ENCODE results near the gene RINL. TPM values are rescaled to one million over a fixed set of nuclear protein-coding genes. Genes with fewer than 3 reads are reported as not detected.

The RINL gene
- total RNA-seq, 1 donor, result 1.3 TPM

DNA sequence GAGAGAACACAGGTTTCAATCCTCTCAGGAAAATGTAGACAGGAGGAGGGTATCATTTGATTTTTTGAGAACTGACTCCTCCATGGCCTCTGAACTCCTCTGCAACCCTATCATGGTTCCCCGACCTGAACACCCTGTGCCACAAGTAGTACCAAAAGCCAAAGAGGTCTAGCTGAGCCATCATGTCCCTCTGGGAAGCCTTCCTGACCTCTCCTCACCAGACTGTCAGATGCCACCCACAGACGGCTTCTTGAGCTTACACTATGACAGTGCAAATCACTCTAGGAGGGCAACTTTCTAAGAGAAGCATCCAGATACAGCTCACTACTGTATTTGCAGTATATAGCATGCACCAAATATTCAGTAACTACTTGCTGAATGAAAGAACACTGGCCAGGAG lies 32.0 kb downstream of the RINL start:
- DNase-seq (ENCODE audit: low read depth), result no peak
- TF ChIP-seq, protein P1, sequence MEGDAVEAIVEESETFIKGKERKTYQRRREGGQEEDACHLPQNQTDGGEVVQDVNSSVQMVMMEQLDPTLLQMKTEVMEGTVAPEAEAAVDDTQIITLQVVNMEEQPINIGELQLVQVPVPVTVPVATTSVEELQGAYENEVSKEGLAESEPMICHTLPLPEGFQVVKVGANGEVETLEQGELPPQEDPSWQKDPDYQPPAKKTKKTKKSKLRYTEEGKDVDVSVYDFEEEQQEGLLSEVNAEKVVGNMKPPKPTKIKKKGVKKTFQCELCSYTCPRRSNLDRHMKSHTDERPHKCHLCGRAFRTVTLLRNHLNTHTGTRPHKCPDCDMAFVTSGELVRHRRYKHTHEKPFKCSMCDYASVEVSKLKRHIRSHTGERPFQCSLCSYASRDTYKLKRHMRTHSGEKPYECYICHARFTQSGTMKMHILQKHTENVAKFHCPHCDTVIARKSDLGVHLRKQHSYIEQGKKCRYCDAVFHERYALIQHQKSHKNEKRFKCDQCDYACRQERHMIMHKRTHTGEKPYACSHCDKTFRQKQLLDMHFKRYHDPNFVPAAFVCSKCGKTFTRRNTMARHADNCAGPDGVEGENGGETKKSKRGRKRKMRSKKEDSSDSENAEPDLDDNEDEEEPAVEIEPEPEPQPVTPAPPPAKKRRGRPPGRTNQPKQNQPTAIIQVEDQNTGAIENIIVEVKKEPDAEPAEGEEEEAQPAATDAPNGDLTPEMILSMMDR (IDR thresholded peaks at IDR 0.05; ENCODE audit: insufficient read depth, low read depth, low read length), result no peak
- no peak overlapping the region for H3K4me3 ChIP-seq (ENCODE audit: low read depth, low read length)

DNA sequence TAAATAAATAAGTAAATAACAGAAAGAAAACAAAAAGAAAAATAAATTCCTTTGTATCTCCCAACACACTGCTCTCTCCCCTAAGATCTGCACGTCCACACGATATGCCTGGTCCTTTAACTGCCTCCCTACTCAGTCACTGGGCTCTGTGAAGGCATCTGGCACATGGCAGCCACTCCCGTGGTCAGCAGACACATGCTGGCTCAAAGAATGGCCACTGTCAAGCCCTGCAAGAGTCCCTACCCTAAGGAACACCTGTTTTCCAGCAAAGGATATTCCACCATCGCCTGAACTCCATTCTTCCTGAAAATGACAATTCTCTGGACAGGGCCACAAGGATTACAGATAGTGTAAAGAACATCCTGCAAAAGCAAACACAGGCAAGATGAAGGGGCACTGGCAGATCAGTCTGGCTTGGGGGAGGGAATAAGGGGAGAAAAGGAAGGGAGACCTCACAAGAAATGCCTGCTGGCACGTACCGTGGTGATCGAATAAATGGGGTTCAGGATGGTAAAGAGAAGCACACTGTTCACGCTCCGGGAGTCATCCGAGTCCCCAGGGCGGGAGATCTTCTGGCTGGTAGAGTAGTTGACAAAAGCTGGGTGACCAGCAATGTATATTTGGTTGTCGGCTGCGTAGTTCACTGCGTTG lies 32.6 kb downstream of the RINL start:
- H3K4me3 ChIP-seq (ENCODE audit: low read depth, low read length), result no peak overlapping the region
- DNase-seq (ENCODE audit: low read depth), result no peak
- TF ChIP-seq, protein P1 (IDR thresholded peaks at IDR 0.05; ENCODE audit: insufficient read depth, low read depth, low read length), result no peak

GRCh38 chr19:38844093-38844686 lies 33.9 kb downstream of the RINL start:
- TF ChIP-seq, protein P1 (IDR thresholded peaks at IDR 0.05; ENCODE audit: insufficient read depth, low read depth, low read length), result no peak
- no peak for DNase-seq (ENCODE audit: low read depth)
- H3K4me3 ChIP-seq (ENCODE audit: low read depth, low read length), result no peak overlapping the region

- no peak for DNase-seq (ENCODE audit: low read depth)
- TF ChIP-seq, protein P1 (IDR thresholded peaks at IDR 0.05; ENCODE audit: insufficient read depth, low read depth, low read length), result no peak
- H3K4me3 ChIP-seq (ENCODE audit: low read depth, low read length), result no peak overlapping the region
Measured at GRCh38 chr19:38843175-38843758, 34.8 kb downstream of the RINL start.

GRCh38 chr19:38842439-38843174 lies 35.5 kb downstream of the RINL start:
- no peak for DNase-seq (ENCODE audit: low read depth)
- TF ChIP-seq, protein P1 (IDR thresholded peaks at IDR 0.05; ENCODE audit: insufficient read depth, low read depth, low read length), result no peak

GRCh38 chr19:38841787-38842438 lies 36.2 kb downstream of the RINL start:
- no peak overlapping the region for H3K4me3 ChIP-seq (ENCODE audit: low read depth, low read length)
- DNase-seq (ENCODE audit: low read depth), result no peak
- TF ChIP-seq, protein P1 (IDR thresholded peaks at IDR 0.05; ENCODE audit: insufficient read depth, low read depth, low read length), result no peak

More at GRCh38 chr19:38842439-38843174, 35.5 kb downstream of the RINL start:
- H3K4me3 ChIP-seq (ENCODE audit: low read depth, low read length), result no peak overlapping the region

Measured in fibroblast of villous mesenchyme (primary cell).